Esophagus muscularis mucosa (tissue), 3 donors: ENCODE data around the gene GET4.

Experiments
- CTCF ChIP-seq, 3 experiments: fragments of 200-600 bp in 2 of 3; fragments of 450-650 bp in 1 of 3; sonication (generic) in 2 of 3; IDR thresholded peaks; one replicate each; pipeline ENCODE4 v1.5.1; 2017 to 2019; ENCODE audit warnings: antibody characterized with exemption in 3 of 3, mild to moderate bottlenecking in 2 of 3, moderate library complexity in 1 of 3
- POLR2A ChIP-seq: fragments of 450-650 bp; IDR thresholded peaks from one replicate; pipeline ENCODE4 v1.6.1; 2017; ENCODE audit warnings: antibody characterized with exemption, moderate library complexity, mild to moderate bottlenecking, low read depth

DNA sequence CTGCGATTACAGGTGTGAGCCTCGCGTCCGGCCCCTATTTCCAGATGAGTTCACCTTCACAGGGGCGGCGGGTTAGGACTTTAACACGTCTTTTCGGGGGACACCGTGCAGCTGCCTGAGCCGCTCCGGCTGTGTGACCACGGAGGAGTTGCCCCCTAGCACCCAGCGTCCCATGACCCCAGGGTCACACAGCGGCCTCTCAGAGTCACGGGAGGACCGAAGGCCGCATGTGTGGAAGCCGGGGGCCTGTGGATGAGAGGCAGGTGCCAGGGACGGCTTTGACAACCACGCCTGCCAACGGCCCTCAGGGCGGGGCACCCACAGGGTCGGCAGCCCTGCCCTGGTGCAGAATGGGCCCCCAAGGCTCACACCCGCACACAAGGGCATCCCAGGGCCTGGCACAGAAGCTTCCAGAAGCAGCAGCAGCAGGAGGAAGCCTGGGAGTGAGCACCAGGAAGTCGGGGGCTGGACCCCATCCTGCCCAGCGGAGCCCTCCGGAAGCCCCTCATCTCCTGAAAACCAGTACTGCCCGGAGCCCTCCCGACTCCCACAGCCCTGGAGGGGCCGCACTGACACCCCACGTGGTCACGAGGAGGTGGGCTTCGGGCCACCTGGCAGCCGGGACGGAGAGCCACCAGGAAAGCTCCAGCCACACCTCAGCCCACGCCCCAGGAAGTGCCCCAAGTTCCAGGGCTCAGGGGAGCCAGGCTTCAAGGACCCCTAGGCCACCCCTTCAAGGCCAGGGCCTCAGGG is 45.4 kb downstream of the GET4 start:
- TF ChIP-seq CTCF (IDR thresholded peaks at IDR 0.05) (no peak), POLR2A (no peak)
